ENCODE results near the gene CRAT. TPM values are rescaled to one million over a fixed set of nuclear protein-coding genes. Genes with fewer than 3 reads are reported as not detected.
A peak's percentile ranks its signal among the peaks of the same experiment; 100 is the strongest.

The CRAT gene
- total RNA-seq, 6 donors from 2014 or later: 18.5 to 34.3 (median 26.0) TPM

DNA sequence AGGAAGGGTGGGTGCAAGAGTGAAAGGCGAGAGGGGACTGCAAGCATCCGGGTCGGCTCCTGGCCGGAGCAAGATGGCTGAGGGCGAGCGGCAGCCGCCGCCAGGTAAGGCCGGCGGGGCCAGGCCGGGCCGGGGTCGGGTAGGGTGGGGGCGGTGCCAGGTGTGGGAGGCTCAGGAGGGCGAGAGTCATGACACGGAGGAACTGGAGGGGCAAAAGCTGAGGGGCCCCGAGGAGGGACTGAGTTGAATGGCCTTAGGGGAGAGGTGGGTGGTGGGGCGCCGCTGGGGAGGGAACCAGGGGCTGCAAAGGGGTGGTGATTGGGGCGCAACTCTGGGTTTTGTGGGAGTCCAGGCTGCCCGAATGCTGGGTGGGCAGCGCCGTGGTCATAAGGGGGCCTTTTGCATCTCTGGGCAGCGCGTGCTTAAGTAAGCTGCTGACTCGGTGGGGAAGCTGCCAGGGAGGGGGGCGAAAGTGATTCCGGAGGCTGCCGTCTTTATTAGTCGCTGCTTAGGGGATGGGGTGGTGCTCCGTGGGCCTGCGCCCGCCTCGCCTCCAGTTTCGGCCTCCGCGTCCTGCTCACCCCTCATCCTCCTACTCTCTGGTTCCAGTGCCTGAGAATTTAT, 1.0 kb upstream of the CRAT start:
- Histone ChIP-seq H3K36me3 (peaks cover 0 to 12% (median 7%) of the 10 kb centered on the region in 4 donors), H3K27ac (peak overlapping the region; percentile 82 to 95 (median 94)), H3K9me3 (no peaks in the 10 kb centered on the region), H3K27me3 (no peaks in the 10 kb centered on the region), H3K4me3 (peak overlapping the region; percentile 38 to 97 (median 96)), H3K4me1 (peaks cover 20 to 44% (median 32%) of the 10 kb centered on the region in 4 donors)
- TF ChIP-seq, protein P1, sequence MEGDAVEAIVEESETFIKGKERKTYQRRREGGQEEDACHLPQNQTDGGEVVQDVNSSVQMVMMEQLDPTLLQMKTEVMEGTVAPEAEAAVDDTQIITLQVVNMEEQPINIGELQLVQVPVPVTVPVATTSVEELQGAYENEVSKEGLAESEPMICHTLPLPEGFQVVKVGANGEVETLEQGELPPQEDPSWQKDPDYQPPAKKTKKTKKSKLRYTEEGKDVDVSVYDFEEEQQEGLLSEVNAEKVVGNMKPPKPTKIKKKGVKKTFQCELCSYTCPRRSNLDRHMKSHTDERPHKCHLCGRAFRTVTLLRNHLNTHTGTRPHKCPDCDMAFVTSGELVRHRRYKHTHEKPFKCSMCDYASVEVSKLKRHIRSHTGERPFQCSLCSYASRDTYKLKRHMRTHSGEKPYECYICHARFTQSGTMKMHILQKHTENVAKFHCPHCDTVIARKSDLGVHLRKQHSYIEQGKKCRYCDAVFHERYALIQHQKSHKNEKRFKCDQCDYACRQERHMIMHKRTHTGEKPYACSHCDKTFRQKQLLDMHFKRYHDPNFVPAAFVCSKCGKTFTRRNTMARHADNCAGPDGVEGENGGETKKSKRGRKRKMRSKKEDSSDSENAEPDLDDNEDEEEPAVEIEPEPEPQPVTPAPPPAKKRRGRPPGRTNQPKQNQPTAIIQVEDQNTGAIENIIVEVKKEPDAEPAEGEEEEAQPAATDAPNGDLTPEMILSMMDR (IDR thresholded peaks at IDR 0.05): no peak
- TF ChIP-seq EP300 (IDR thresholded peaks at IDR 0.05) (no peak), POLR2A (IDR thresholded peaks at IDR 0.05) (no peak), POLR2AphosphoS5 (IDR thresholded peaks at IDR 0.05) (no peak)
- ATAC-seq (ENCODE audit: low FRiP score in 2 of 2) (peak; percentile 1 to 3), DNase-seq (peak; percentile 43 to 83)
- 0 to 1% methylated on average over 16 to 36 of the region's 37 CpGs for WGBS, 2 donors

DNA sequence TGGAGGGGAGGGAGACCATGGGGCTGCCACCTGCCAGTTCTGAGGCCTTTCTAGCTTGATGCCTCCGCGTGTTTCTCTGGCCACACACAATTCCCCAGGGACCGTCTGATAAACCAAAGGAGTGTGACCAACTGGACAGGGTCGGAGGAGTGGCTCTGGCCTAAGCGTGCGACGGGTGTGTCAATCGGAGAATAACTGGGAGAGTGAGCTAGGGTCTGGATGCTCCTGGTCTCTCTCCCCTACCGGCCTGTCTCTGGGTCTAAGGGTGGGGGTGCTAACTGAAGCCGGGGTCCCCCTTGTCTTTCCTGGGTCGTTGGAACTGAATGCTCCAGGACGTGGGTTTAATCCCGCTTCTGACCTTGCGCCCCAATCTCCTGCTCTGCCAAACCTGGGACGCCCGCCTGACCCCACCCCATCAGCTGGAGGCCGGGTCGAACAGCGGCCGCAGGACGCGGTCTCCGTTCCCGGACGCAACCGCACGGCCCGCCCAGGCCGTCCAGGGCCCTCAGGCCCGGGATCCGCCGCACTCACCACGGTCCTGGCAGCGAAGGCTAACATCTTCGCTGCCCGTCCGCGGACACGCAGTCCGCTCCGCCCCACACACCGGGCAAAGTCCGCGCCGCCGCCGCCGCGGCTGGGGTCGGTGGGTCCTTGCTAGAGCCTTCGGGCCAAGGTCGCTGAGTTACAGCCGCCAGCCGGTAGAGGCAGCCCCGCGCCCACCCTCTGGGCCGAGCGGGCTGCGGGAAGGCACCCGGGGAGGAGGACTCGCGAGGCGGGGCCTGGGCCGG, 447 bp downstream of the CRAT start:
- H3K4me1 ChIP-seq: peaks cover 20 to 44% (median 31%) of the 10 kb centered on the region in 4 donors
- H3K27ac ChIP-seq: peak overlapping the region; percentile 82 to 95 (median 94)
- H3K4me3 ChIP-seq: peak overlapping the region; percentile 65 to 97 (median 96)
- no peaks in the 10 kb centered on the region for H3K27me3 ChIP-seq
- no peaks in the 10 kb centered on the region for H3K9me3 ChIP-seq
- 26 to 47% methylated on average over 11 to 16 of the region's 64 CpGs for WGBS, 2 donors
- TF ChIP-seq, protein P1 (IDR thresholded peaks at IDR 0.05): peak in 3 of 6 experiments; percentile 15 to 32 (median 22)
- TF ChIP-seq POLR2A (IDR thresholded peaks at IDR 0.05) (no peak), EP300 (IDR thresholded peaks at IDR 0.05) (no peak), POLR2AphosphoS5 (IDR thresholded peaks at IDR 0.05) (no peak)
- peak; percentile 2 to 34 for ATAC-seq (ENCODE audit: low FRiP score in 2 of 2)
- H3K36me3 ChIP-seq: peaks cover 0 to 19% (median 12%) of the 10 kb centered on the region in 4 donors
- peak in 1 of 2 donors; percentile 28 for DNase-seq

DNA sequence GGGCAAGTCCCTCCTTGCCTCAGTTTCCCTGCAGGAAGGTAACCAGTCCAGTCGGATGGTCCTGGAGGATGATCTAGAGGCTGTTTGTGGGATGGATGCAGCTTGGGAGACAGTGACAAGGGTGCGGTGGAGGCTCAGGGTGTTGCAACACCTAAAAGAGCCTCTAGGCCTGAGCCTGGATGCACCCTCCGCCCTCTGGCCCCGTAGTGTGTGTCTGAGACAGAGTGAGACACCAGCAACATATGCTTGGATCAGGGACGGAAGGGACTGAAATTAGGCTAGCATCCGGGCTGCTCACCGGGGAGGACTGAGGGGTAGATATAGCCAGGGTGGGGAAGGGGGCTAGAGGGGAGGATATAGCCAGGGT, 1.1 kb downstream of the CRAT start:
- ATAC-seq (ENCODE audit: low FRiP score in 2 of 2) (peak in 1 of 2 donors; percentile 23), DNase-seq (no peak)
- Histone ChIP-seq H3K4me1 (peaks cover 20 to 39% (median 26%) of the 10 kb centered on the region in 4 donors), H3K9me3 (no peaks in the 10 kb centered on the region), H3K27me3 (no peaks in the 10 kb centered on the region), H3K36me3 (peaks cover 0 to 19% (median 12%) of the 10 kb centered on the region in 4 donors), H3K27ac (peak overlapping the region in 3 of 4 donors; percentile 93 to 95 (median 94)), H3K4me3 (peak overlapping the region; percentile 65 to 97 (median 96))
- WGBS, 2 donors: 74 to 81% methylated on average over 7 of the region's 7 CpGs
- TF ChIP-seq POLR2AphosphoS5 (IDR thresholded peaks at IDR 0.05) (no peak), EP300 (IDR thresholded peaks at IDR 0.05) (no peak), POLR2A (IDR thresholded peaks at IDR 0.05) (no peak)
- TF ChIP-seq, protein P1 (IDR thresholded peaks at IDR 0.05): peak in 1 of 6 experiments; percentile 6

DNA sequence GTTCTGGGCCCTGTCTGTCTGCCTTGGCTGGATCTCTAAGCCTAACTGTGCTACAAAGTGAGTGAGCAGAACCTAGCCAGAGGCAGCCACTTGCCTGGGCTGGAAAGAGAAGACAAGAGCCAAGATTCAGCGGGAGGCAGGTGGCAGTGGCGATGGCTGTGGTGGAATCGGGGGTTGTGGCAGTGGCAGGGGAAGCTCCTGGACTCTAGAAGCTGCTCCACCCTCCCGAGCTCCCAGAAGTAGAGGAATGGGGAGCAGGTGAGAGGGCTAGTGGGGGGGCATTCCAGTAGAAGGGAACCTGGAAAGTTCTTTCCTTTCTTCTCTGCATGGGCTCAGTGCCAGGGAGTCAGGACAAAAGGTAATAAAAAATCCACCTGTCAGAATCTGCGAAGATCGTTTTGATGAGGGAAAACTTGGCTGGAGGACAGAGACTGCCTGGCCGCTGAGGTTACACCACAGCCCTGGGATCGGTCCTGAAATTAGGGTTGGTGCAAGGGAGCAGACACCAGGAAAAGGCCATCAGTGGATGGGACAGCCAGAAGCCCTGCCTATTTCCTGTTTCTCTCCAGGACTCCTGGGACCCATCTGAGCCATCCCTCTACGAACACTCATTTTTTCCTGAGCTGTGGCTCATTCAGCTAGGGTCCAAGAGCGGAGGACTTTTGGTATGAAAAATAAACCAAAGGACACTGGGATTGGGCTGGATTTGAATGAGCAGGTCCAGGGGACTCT, 1.6 kb downstream of the CRAT start:
- no peak overlapping the region for H3K27ac ChIP-seq
- H3K4me3 ChIP-seq: no peak overlapping the region
- H3K27me3 ChIP-seq: no peaks in the 10 kb centered on the region
- ATAC-seq (ENCODE audit: low FRiP score in 2 of 2) (no peak), DNase-seq (no peak)
- TF ChIP-seq POLR2A (IDR thresholded peaks at IDR 0.05) (no peak), POLR2AphosphoS5 (IDR thresholded peaks at IDR 0.05) (no peak), EP300 (IDR thresholded peaks at IDR 0.05) (no peak)
- TF ChIP-seq, protein P1 (IDR thresholded peaks at IDR 0.05): no peak
- H3K36me3 ChIP-seq: peaks cover 0 to 19% (median 12%) of the 10 kb centered on the region in 4 donors
- 80 to 85% methylated on average over 10 of the region's 10 CpGs for WGBS, 2 donors
- no peaks in the 10 kb centered on the region for H3K9me3 ChIP-seq
- peaks cover 20 to 35% (median 24%) of the 10 kb centered on the region in 4 donors for H3K4me1 ChIP-seq
